Osteocyte (in vitro differentiated cells): ENCODE results near the gene DBN1. TPM values are rescaled to one million over a fixed set of nuclear protein-coding genes. Genes with fewer than 3 reads are reported as not detected.

Experiments
- DNase-seq: peaks from one replicate; pipeline ENCODE4 v3.0.0; 2021; ENCODE audit warnings: mixed read lengths; ENCODE audit not compliant: unreplicated experiment; ENCODE audit errors: extremely low spot score
- H3K27ac Mint-ChIP-seq: one replicate; pipeline ENCODE4 v1.8.0; 2021; ENCODE audit warnings: mild to moderate bottlenecking, mixed read lengths; ENCODE audit not compliant: unreplicated experiment
- H3K27me3 Mint-ChIP-seq: one replicate; pipeline ENCODE4 v1.8.0; 2021; ENCODE audit warnings: mixed read lengths; ENCODE audit not compliant: unreplicated experiment
- H3K36me3 Mint-ChIP-seq: one replicate; pipeline ENCODE4 v1.8.0; 2021; ENCODE audit warnings: mixed read lengths; ENCODE audit not compliant: unreplicated experiment
- H3K4me1 Mint-ChIP-seq: one replicate; pipeline ENCODE4 v1.8.0; 2021; ENCODE audit warnings: mixed read lengths; ENCODE audit not compliant: unreplicated experiment
- H3K4me3 Mint-ChIP-seq: one replicate; pipeline ENCODE4 v1.8.0; 2021; ENCODE audit warnings: mild to moderate bottlenecking, moderate library complexity, mixed read lengths; ENCODE audit not compliant: unreplicated experiment
- H3K9me3 Mint-ChIP-seq: one replicate; pipeline ENCODE4 v1.8.0; 2021; ENCODE audit warnings: mixed read lengths; ENCODE audit not compliant: unreplicated experiment
- CTCF ChIP-seq: fragments of 200-600 bp; sonication (generic); IDR thresholded peaks from 2 replicates; pipeline ENCODE4 v1.5.0; 2021; ENCODE audit warnings: antibody characterized with exemption, mild to moderate bottlenecking, moderate library complexity
- total RNA-seq: library from RNA; stranded (reverse); gene quantifications from 2 replicates; pipeline ENCODE4 v1.2.1, GENCODE V29; 2021

The DBN1 gene
- total RNA-seq, 1 donor from 2014 or later, result 248 TPM

GRCh38 chr5:177496727-177497291 lies 23.4 kb upstream of the DBN1 start:
- peaks cover 8% of the 10 kb centered on the region for H3K36me3 Mint-ChIP-seq
- no peaks in the 10 kb centered on the region for H3K9me3 Mint-ChIP-seq
- H3K27ac Mint-ChIP-seq, result peak overlapping the region; percentile 91
- peaks cover 79% of the 10 kb centered on the region for H3K4me1 Mint-ChIP-seq
- peak overlapping the region; percentile 84 for H3K4me3 Mint-ChIP-seq
- TF ChIP-seq CTCF, result no peak
- DNase-seq, result peak; percentile 94
- H3K27me3 Mint-ChIP-seq, result no peaks in the 10 kb centered on the region

- no peak for DNase-seq
- Mint-ChIP-seq H3K27ac (peak overlapping the region; percentile 91), H3K36me3 (peaks cover 10% of the 10 kb centered on the region), H3K27me3 (no peaks in the 10 kb centered on the region), H3K4me3 (peak overlapping the region; percentile 84), H3K9me3 (no peaks in the 10 kb centered on the region), H3K4me1 (peaks cover 78% of the 10 kb centered on the region)
- TF ChIP-seq CTCF, result peak; percentile 31
These were observed 22.8 kb upstream of the DBN1 start for GRCh38 chr5:177496070-177496726.

- no peaks in the 10 kb centered on the region for H3K9me3 Mint-ChIP-seq
These were observed 22.0 kb upstream of the DBN1 start for GRCh38 chr5:177495243-177496060.

GRCh38 chr5:177494346-177495195 lies 21.1 kb upstream of the DBN1 start:
- Mint-ChIP-seq H3K27ac (peak overlapping the region; percentile 91), H3K9me3 (no peaks in the 10 kb centered on the region), H3K36me3 (peaks cover 13% of the 10 kb centered on the region), H3K27me3 (no peaks in the 10 kb centered on the region), H3K4me1 (peaks cover 69% of the 10 kb centered on the region), H3K4me3 (peak overlapping the region; percentile 84)
- DNase-seq, result peak; percentile 97
- TF ChIP-seq CTCF, result peak; percentile 53

More at GRCh38 chr5:177495243-177496060, 22.0 kb upstream of the DBN1 start:
- Mint-ChIP-seq H3K27me3 (no peaks in the 10 kb centered on the region), H3K4me3 (peak overlapping the region; percentile 84), H3K4me1 (peaks cover 76% of the 10 kb centered on the region), H3K27ac (peak overlapping the region; percentile 91), H3K36me3 (peaks cover 13% of the 10 kb centered on the region)
- DNase-seq, result peak; percentile 94
- TF ChIP-seq CTCF, result no peak
